Smooth muscle cell (in vitro differentiated cells): Measurements from ENCODE around the gene SLC6A9. TPM values are rescaled to one million over a fixed set of nuclear protein-coding genes. Genes with fewer than 3 reads are reported as not detected.

Source experiments
- DNase-seq: peaks from one replicate; lab custom pipeline; 2025; ENCODE audit not compliant: unreplicated experiment; lab: John Stamatoyannopoulos, UW
- H2AFZ ChIP-seq: fragments of 200-600 bp; sonication (generic); 2 replicates; pipeline ENCODE4 v1.6.0; 2016; ENCODE audit warnings: antibody characterized with exemption, low read depth, mild to moderate bottlenecking
- H3F3A ChIP-seq: fragments of 200-600 bp; sonication (generic); 2 replicates; pipeline ENCODE4 v1.6.0; 2017; ENCODE audit warnings: antibody characterized with exemption, low read depth
- H3K27ac ChIP-seq: fragments of 200-600 bp; sonication (generic); 2 replicates; pipeline ENCODE4 v1.5.1; 2016; ENCODE audit warnings: low read depth, mild to moderate bottlenecking
- H3K27me3 ChIP-seq: fragments of 200-600 bp; sonication (generic); 2 replicates; pipeline ENCODE4 v1.6.1; 2016; ENCODE audit warnings: low read depth, mild to moderate bottlenecking
- H3K36me3 ChIP-seq: fragments of 200-600 bp; sonication (generic); 2 replicates; pipeline ENCODE4 v1.5.1; 2016; ENCODE audit warnings: low read depth
- H3K4me1 ChIP-seq: fragments of 200-600 bp; sonication (generic); 2 replicates; pipeline ENCODE4 v1.5.1; 2016; ENCODE audit warnings: low read depth
- H3K4me2 ChIP-seq: fragments of 200-600 bp; sonication (generic); 2 replicates; pipeline ENCODE4 v1.6.0; 2016; ENCODE audit warnings: mild to moderate bottlenecking
- H3K4me3 ChIP-seq: fragments of 200-600 bp; sonication (generic); 2 replicates; pipeline ENCODE4 v1.5.1; 2016; ENCODE audit warnings: mild to moderate bottlenecking
- H3K79me2 ChIP-seq: fragments of 200-600 bp; sonication (generic); 2 replicates; pipeline ENCODE4 v1.6.0; 2016; ENCODE audit warnings: low read depth, mild to moderate bottlenecking
- H3K9ac ChIP-seq: fragments of 200-600 bp; sonication (generic); 2 replicates; pipeline ENCODE4 v1.6.0; 2016; ENCODE audit warnings: low read depth
- H3K9me3 ChIP-seq: fragments of 200-600 bp; sonication (generic); replicated peaks from 2 replicates; pipeline ENCODE4 v1.5.1; 2016; ENCODE audit warnings: low read depth
- H4K20me1 ChIP-seq: fragments of 200-600 bp; sonication (generic); 2 replicates; pipeline ENCODE4 v1.6.0; 2016; ENCODE audit warnings: low read depth
- CTCF ChIP-seq: fragments of 200-600 bp; sonication (generic); IDR thresholded peaks from 2 replicates; pipeline ENCODE4 v1.5.1; 2017; ENCODE audit warnings: borderline replicate concordance, mild to moderate bottlenecking, antibody characterized with exemption; ENCODE audit not compliant: insufficient read depth, poor library complexity, severe bottlenecking
- WGBS: methylation state at CpG from one replicate; pipeline ENCODE4 v1.1.7; 2016; ENCODE audit warnings: low lambda C conversion rate; 5-methylcytosine and 5-hydroxymethylcytosine counted together
- polyA plus RNA-seq: library from polyadenylated mRNA; unstranded; fragments of >200 nt; fragmentation: Nextera tagmentation; extraction: Ambion mirVana; gene quantifications from 2 replicates; pipeline ENCODE4 v1.2.1, GENCODE V29; 2016
- total RNA-seq: library from RNA; depleted of rRNA; stranded (reverse); fragments of >200 nt; gene quantifications from 2 replicates; pipeline ENCODE4 v1.2.3, GENCODE V29; 2014

Gene SLC6A9
- total and polyA plus RNA-seq, 2 experiments from 2014 or later: 10.2 to 25.8 TPM

GRCh38 chr1:44077421-44077820 is 46.2 kb upstream of the SLC6A9 start:
- Histone ChIP-seq H3K4me2 (peak overlapping the region; percentile 58), H3K79me2 (no peaks in the 10 kb centered on the region)
- DNase-seq: no peak

GRCh38 chr1:44076066-44076465 is 44.8 kb upstream of the SLC6A9 start:
- Histone ChIP-seq H3K27ac (no peak overlapping the region), H2AFZ (no peak overlapping the region), H3K27me3 (no peaks in the 10 kb centered on the region), H4K20me1 (no peaks in the 10 kb centered on the region), H3K9me3 (no peaks in the 10 kb centered on the region), H3K9ac (no peak overlapping the region), H3F3A (no peaks in the 10 kb centered on the region), H3K4me2 (peak overlapping the region; percentile 3), H3K4me3 (no peak overlapping the region), H3K4me1 (peaks cover 3% of the 10 kb centered on the region), H3K36me3 (no peaks in the 10 kb centered on the region), H3K79me2 (no peaks in the 10 kb centered on the region)
- no peak for TF ChIP-seq CTCF
- no peak for DNase-seq
- 76% methylated on average over 1 of the region's 1 CpG for WGBS

More at GRCh38 chr1:44077421-44077820, 46.2 kb upstream of the SLC6A9 start:
- Histone ChIP-seq H4K20me1 (no peaks in the 10 kb centered on the region), H3K36me3 (no peaks in the 10 kb centered on the region), H3F3A (no peaks in the 10 kb centered on the region), H3K4me1 (peaks cover 3% of the 10 kb centered on the region), H2AFZ (no peak overlapping the region), H3K9ac (peak overlapping the region; percentile 5), H3K9me3 (no peaks in the 10 kb centered on the region), H3K27me3 (no peaks in the 10 kb centered on the region), H3K4me3 (no peak overlapping the region), H3K27ac (peak overlapping the region; percentile 72)
- WGBS: 47% methylated on average over 5 of the region's 5 CpGs
- TF ChIP-seq CTCF: no peak

- TF ChIP-seq CTCF: no peak
- H3K9me3 ChIP-seq: no peaks in the 10 kb centered on the region
- H3K27ac ChIP-seq: peak overlapping the region; percentile 13
- no peaks in the 10 kb centered on the region for H3K36me3 ChIP-seq
- WGBS: 48% methylated on average over 3 of the region's 3 CpGs
- H2AFZ ChIP-seq: no peak overlapping the region
- no peak for DNase-seq
- no peaks in the 10 kb centered on the region for H3K79me2 ChIP-seq
- H3K4me2 ChIP-seq: peak overlapping the region; percentile 39
- H3K9ac ChIP-seq: no peak overlapping the region
- H3F3A ChIP-seq: no peaks in the 10 kb centered on the region
- no peaks in the 10 kb centered on the region for H3K27me3 ChIP-seq
- no peak overlapping the region for H3K4me3 ChIP-seq
- H3K4me1 ChIP-seq: peaks cover 3% of the 10 kb centered on the region
- no peaks in the 10 kb centered on the region for H4K20me1 ChIP-seq
Measured at GRCh38 chr1:44074415-44074814, 43.2 kb upstream of the SLC6A9 start.

- no peak for DNase-seq
- H3K79me2 ChIP-seq: no peaks in the 10 kb centered on the region
- H3K4me1 ChIP-seq: peaks cover 3% of the 10 kb centered on the region
- H4K20me1 ChIP-seq: no peaks in the 10 kb centered on the region
- no peak overlapping the region for H3K4me3 ChIP-seq
- no peaks in the 10 kb centered on the region for H3F3A ChIP-seq
- no peak overlapping the region for H3K9ac ChIP-seq
- H2AFZ ChIP-seq: no peak overlapping the region
- H3K4me2 ChIP-seq: no peak overlapping the region
- TF ChIP-seq CTCF: no peak
- no peaks in the 10 kb centered on the region for H3K36me3 ChIP-seq
- H3K9me3 ChIP-seq: no peaks in the 10 kb centered on the region
- 97% methylated on average over 2 of the region's 2 CpGs for WGBS
- H3K27me3 ChIP-seq: no peaks in the 10 kb centered on the region
- H3K27ac ChIP-seq: no peak overlapping the region
Measured at GRCh38 chr1:44073528-44073927, 42.3 kb upstream of the SLC6A9 start.
